ENCODE measurements around the gene FAM13A.

- no peak for TF ChIP-seq TAF1 (IDR thresholded peaks at IDR 0.05; ENCODE audit: low read depth)
- TF ChIP-seq EZH2 (IDR thresholded peaks at IDR 0.05; ENCODE audit: borderline replicate concordance, insufficient read depth, low read length, poor library complexity, severe bottlenecking) = no peak
- no peak for TF ChIP-seq POLR2AphosphoS5 (IDR thresholded peaks at IDR 0.05)
- TF ChIP-seq EP300 (conservative IDR thresholded peaks at IDR 0.05; ENCODE audit: poor library complexity, severe bottlenecking) = no peak
- no peak for TF ChIP-seq CTCF (IDR thresholded peaks at IDR 0.05; ENCODE audit: poor library complexity, severe bottlenecking)
Observed at GRCh38 chr4:88771883-88772450, 285.0 kb downstream of the FAM13A start.
